Measurements from ENCODE around the gene AMFR. TPM values are rescaled to one million over a fixed set of nuclear protein-coding genes. Genes with fewer than 3 reads are reported as not detected.

AMFR gene
- total RNA-seq, 1 experiment from 2014 or later = 25.6 TPM

DNA sequence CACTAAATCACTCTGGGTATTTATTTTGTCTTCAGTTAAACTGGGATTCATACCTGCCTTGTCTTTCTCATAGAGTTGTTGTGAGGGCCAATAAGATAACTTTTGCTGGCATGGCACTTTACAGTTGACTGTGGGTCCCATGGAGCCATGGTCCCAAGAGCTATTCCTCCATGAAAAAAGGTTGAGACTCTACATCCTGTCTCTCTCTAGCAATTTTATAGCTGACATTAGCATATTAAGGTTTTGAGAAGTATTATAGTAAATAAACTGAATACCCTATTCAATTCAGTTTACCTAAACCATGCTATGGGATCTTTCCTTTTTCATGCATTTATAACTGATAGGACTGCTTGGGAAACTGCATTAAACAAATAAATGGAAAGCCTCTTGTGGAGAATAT is 43.5 kb upstream of the AMFR start:
- no peak overlapping the region for H3K56ac ChIP-seq (ENCODE audit: insufficient read length, low read depth, low read length)
- no peak overlapping the region for H2BK12ac ChIP-seq (ENCODE audit: insufficient read length, low read depth, low read length)
- H3K4me3 Mint-ChIP-seq = no peak overlapping the region
- H3K36me3 Mint-ChIP-seq (ENCODE audit: insufficient read depth in 1 of 3, low read depth in 3 of 3) = peaks cover 41 to 98% (median 87%) of the 10 kb centered on the region in 3 experiments; a peak in 6 of 7 replicates
- H3K23ac ChIP-seq (ENCODE audit: insufficient read length, low read depth, low read length) = no peak overlapping the region
- H2AK5ac ChIP-seq (ENCODE audit: insufficient read length, low read length) = no peak overlapping the region
- no peak overlapping the region for H3K27ac ChIP-seq (ENCODE audit: insufficient read length, low read depth, low read length)
- H3K9me3 ChIP-seq (ENCODE audit: control insufficient read depth, low read depth, low read length) = no peaks in the 10 kb centered on the region
- H2AFZ ChIP-seq (ENCODE audit: low read length) = no peak overlapping the region
- no peaks in the 10 kb centered on the region for H3K79me2 ChIP-seq (ENCODE audit: insufficient read depth, low read length)
- TF ChIP-seq, protein P1, sequence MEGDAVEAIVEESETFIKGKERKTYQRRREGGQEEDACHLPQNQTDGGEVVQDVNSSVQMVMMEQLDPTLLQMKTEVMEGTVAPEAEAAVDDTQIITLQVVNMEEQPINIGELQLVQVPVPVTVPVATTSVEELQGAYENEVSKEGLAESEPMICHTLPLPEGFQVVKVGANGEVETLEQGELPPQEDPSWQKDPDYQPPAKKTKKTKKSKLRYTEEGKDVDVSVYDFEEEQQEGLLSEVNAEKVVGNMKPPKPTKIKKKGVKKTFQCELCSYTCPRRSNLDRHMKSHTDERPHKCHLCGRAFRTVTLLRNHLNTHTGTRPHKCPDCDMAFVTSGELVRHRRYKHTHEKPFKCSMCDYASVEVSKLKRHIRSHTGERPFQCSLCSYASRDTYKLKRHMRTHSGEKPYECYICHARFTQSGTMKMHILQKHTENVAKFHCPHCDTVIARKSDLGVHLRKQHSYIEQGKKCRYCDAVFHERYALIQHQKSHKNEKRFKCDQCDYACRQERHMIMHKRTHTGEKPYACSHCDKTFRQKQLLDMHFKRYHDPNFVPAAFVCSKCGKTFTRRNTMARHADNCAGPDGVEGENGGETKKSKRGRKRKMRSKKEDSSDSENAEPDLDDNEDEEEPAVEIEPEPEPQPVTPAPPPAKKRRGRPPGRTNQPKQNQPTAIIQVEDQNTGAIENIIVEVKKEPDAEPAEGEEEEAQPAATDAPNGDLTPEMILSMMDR (conservative IDR thresholded peaks at IDR 0.05) = no peak
- no peak overlapping the region for H2BK20ac ChIP-seq (ENCODE audit: low read depth, low read length, poor library complexity, severe bottlenecking)
- no peak overlapping the region for H2BK120ac ChIP-seq (ENCODE audit: low read depth, low read length, poor library complexity, severe bottlenecking)
- H4K8ac ChIP-seq (replicated peaks; ENCODE audit: insufficient read length, low read depth, low read length) = no peak overlapping the region
- H3K79me1 ChIP-seq (ENCODE audit: insufficient read depth, low read depth, low read length, poor library complexity, severe bottlenecking) = no peaks in the 10 kb centered on the region
- H2BK15ac ChIP-seq (ENCODE audit: low read depth, low read length) = no peak overlapping the region
- H3K27me3 ChIP-seq (ENCODE audit: insufficient read depth, low read length) = no peaks in the 10 kb centered on the region
- H3K9ac ChIP-seq (ENCODE audit: extremely low read depth, insufficient read length, low read length) = no peak overlapping the region
- H3K14ac ChIP-seq (ENCODE audit: insufficient read depth, low read length) = no peak overlapping the region
- H4K5ac ChIP-seq (ENCODE audit: insufficient read length, low read depth, low read length) = no peak overlapping the region
- H2BK5ac ChIP-seq (ENCODE audit: insufficient read length, low read length) = no peak overlapping the region
- no peaks in the 10 kb centered on the region for H4K20me1 ChIP-seq (ENCODE audit: control insufficient read depth, insufficient read depth, insufficient read length)
- H3T11ph ChIP-seq (ENCODE audit: low read length) = no peak overlapping the region
- no peaks in the 10 kb centered on the region for H3K4me1 Mint-ChIP-seq
- no peaks in the 10 kb centered on the region for H3K9me3 Mint-ChIP-seq
- H3K4ac ChIP-seq (ENCODE audit: low read depth, low read length) = no peak overlapping the region
- no peak overlapping the region for H3K4me2 ChIP-seq (ENCODE audit: insufficient read depth, insufficient read length, low read length)
- H3K27me3 Mint-ChIP-seq (ENCODE audit: low read depth) = no peaks in the 10 kb centered on the region
- no peak overlapping the region for H4K91ac ChIP-seq (ENCODE audit: insufficient read length, low read depth, low read length)
- no peaks in the 10 kb centered on the region for H3K23me2 ChIP-seq (ENCODE audit: insufficient read length, low read depth, low read length, poor library complexity, severe bottlenecking)
- H3K4me1 ChIP-seq (ENCODE audit: insufficient read depth, low read length) = no peaks in the 10 kb centered on the region
- H3K18ac ChIP-seq (ENCODE audit: insufficient read length, low read depth, low read length) = no peak overlapping the region
- DNase-seq = no peak
- H3K27ac Mint-ChIP-seq = no peak overlapping the region
